Measurements from ENCODE around the gene DNAJA1. TPM values are rescaled to one million over a fixed set of nuclear protein-coding genes. Genes with fewer than 3 reads are reported as not detected.
A peak's percentile ranks its signal among the peaks of the same experiment; 100 is the strongest.
"Not testable (repeated sequence)": the region's sequence is repeated elsewhere in the genome, so short reads cannot be mapped to it uniquely, and the experiment has no call there.

Gene DNAJA1
- 53.2 and 59.5 TPM in 2 replicates for total RNA-seq (2014; rRNA removed; shearing (Covaris generic))

GRCh38 chr9:33024966-33025571, at the start of gene DNAJA1:
TSS of gene DNAJA1 (plus strand) at chr9:33025273. CDS start at chr9:33026485, 1,212 bp downstream.
- DNase-seq (ENCODE audit: low spot score): peak; percentile 95

DNA sequence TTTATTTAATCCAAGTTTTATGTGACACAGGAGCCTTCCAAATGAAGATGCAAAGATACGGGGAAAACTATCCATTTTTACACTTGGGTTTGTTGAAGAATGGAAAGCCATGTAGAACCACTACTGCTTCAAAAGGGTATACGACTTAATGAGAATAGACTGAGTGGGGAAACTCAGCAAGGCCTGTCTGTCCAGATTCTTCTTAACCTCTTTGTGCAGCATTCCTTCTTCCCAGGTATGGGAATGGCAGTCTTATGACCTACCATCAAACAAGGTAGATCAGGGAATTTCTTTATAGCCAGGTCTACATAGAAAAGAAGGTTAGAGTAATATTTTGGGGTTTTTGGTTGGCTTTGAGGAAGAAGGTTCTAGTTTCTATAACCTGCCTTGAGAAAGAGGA, 47.0 kb upstream of the DNAJA1 start:
- no peak for DNase-seq (ENCODE audit: low spot score)

GRCh38 chr9:32986971-32987370, 38.1 kb upstream of the DNAJA1 start:
- no peak for DNase-seq (ENCODE audit: low spot score)

GRCh38 chr9:32989660-32990059, 35.4 kb upstream of the DNAJA1 start:
- no peak for DNase-seq (ENCODE audit: low spot score)

DNA sequence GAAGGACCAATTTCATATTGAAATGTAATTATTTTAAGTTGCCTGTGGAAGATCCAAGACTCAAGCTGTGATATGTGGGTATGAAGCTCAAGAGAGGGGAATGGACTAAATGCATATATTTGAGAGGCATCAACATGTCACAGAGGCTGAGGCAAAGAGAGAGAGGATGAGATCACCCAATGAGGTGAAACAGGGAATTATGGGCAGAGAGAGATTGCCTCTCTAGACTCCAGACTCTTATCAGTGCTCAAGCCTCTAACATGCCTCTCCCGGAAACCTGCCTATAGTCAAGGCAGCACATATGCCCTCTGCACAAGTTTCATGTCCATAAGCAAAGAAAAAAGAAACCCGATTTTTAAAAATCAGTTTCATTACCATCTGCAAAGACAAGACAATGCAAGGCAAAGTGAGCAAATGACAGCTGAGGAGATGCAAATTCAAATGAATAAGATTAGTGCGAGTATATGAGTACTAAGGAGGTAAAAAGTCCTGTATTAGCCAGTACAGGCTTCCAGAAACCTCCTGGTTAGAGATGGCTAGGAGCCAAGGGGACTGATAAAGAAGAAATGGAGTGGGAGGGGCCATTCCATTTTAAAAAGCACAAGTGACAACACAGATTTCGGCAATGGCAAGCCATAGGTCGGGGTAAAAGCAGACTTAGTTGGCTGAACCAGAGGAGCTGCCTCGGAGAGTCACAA, 33.0 kb upstream of the DNAJA1 start:
- no peak for DNase-seq (ENCODE audit: low spot score)

DNA sequence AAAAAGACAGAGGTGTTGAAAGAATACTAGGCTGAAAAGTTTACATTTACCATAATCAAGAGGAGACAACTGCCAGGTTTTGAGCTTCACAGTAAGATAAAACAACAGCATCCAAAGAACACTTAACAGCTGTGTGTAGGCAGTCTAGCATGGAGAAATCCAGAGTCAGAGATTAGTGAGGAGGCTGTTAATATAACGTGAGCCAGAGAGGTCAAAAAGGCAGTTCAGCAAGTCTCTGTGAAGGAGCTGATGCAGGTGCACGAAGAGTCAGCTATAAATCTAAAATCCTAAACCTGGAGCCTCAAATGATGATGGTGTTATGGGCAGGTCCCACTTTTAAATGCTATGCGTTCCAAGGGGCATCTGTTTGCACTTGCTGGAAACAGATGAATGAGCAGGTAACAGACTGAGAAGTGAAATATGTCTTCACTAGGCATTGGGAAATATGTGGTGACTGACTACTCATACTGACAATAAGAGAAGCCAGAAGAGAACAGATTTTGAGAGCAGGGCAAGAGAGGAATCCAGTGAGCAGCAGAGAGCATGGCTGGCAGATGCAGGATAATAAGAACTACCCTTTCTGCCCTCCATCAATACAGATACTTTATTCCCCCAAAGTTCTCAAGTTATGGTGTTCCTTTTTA, 32.4 kb upstream of the DNAJA1 start:
- no peak for DNase-seq (ENCODE audit: low spot score)

DNA sequence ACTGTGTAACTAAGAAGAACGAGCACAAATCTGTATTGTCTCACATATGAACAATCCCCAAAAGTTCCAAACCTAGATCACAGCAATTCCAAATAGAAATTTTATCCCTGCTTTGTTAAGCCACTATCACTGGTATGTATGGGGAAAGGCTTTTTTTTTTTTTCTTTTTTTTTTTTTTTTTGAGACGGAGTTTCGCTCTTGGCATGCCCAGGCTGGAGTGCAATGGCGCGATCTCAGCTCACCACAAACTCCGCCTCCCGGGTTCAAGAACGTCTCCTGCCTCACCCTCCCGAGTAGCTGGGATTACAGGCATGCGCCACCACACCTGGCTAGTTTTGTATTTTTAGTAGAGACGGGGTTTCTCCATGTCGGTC, 24.4 kb upstream of the DNAJA1 start:
- not testable (repeated sequence) for DNase-seq (ENCODE audit: low spot score)

DNA sequence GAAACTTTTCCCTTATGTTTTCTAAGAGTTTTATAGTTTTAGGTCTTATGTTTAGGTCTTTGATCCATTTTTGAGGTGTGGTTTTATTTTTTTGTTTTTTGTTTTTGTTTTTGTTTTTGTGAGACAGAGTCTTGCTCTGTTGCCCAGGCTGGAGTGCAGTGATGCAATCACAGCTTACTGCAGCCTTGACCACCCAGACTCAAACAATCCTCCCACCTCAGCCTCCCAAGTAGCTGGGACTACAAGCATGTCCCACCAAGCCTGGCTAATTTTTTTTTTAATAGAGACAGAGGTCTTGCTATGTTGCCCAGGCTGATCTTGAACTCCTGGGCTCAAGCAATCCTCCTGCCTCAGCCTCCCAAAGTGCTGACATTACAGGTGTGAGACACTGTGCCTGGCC, 19.7 kb upstream of the DNAJA1 start:
- DNase-seq (ENCODE audit: low spot score): not testable (repeated sequence)

GRCh38 chr9:33007755-33008154, 17.3 kb upstream of the DNAJA1 start:
- no peak for DNase-seq (ENCODE audit: low spot score)

DNA sequence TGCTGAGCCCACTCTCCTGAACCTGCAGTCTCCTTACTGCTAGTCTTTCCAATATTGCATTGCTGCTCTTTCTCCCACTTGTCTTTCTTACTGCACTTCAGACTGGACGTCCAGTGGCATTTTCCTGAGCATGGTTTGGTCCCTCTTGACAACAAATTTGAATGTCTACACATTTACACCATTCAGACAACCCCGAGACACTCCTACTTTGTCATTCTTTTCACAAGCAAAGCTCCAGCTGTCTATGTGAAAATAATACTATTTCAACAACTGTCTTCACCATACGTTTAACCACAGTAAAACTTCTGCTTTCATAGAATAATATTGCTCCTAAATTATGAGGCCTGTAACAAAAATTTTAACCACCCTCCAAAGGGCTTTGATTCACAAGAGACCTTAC, 13.2 kb upstream of the DNAJA1 start:
- no peak for DNase-seq (ENCODE audit: low spot score)

GRCh38 chr9:33012328-33013069, 12.6 kb upstream of the DNAJA1 start:
- no peak for DNase-seq (ENCODE audit: low spot score)

GRCh38 chr9:33013962-33014664, 11.0 kb upstream of the DNAJA1 start:
- DNase-seq (ENCODE audit: low spot score): no peak

DNA sequence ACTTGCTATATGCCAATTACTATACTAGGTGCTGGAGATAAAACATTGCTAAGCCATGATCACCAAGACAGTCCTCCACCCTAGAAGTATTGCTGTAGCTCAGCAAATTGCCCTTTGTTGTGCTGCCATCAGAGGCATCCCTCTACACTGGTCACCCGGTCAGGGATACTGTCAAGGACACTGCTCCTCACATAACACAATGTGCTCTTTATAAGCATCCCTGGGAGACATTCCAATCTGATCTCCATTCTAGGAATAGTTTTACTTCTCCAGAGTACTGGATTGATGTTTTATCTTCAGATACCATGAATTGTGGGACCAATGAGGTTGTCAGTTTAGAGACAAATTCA, 10.4 kb upstream of the DNAJA1 start:
- no peak for DNase-seq (ENCODE audit: low spot score)

DNA sequence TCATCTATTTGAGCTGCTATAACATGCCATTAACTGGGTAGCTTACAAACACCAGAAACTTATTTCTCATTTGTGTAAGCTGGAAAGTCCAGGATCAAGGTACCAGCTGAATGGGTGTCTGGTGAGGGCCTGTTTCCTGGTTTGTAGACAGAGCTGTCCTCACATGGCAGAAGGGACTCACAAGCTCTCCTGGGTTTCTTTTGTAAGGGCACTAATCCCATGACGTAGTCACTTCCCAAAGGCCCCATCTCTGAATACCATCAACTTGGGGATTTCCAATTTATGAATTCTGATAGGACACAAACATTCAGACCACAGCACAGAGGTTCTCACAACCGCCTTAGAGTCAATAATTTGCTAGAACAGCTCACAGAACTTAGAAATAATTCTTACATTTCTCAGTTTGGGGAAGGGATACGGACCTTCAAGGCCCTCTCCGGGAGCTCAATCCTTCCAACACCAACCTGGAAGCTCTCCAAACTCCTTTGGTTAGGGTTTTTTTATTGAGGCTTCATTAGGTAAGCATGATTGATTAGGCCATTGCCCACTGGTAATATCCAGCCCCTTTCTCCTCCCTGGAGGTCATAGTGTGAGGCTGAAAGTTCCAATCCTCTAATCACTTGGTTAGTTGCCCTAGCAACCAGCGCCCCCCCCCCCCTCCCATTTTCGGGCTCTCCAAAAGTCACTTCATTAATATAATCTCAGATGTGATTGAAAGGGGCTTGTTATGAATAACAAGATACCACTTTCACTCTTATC, 7.6 kb upstream of the DNAJA1 start:
- no peak for DNase-seq (ENCODE audit: low spot score)

DNA sequence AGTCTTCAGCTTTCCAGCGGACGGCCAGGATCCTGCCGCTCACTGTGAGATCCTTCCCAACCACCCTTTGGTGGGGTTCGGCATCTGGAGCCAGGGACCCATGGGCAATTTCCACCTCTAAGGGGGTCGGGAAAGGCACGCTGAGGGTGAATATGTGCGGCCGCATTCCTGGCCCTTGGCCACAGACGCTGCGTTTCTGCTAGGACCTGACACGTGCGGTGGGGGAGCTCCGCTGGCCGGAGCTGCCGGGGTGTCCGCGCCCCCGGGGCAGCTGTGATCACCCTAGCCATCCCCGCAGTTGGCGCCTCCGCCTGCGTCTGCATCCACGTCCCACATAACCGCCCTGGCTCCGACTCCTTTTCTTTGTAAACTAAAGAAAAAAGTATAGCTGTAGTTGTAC, 5.3 kb upstream of the DNAJA1 start:
- no peak for DNase-seq (ENCODE audit: low spot score)

DNA sequence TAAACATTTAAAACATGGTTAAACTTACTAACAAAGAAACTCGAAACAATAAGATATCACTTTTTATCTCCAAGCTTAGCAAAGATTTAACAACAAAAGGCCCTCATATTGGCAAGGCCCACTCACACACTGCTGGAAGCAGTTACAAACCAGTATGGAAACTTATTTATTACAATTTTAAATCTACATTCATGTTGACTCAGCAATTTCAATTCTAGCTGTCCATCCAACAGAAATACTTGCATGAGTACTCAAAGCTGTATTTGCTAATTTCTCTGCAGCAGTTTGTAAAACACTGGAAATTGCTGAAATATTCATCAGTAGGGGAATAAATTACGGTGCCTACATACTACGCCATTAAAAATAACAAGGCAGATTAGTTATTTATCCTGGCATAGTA, 2.8 kb upstream of the DNAJA1 start:
- DNase-seq (ENCODE audit: low spot score): no peak

GRCh38 chr9:33022755-33023154, 2.3 kb upstream of the DNAJA1 start:
- no peak for DNase-seq (ENCODE audit: low spot score)

- DNase-seq (ENCODE audit: low spot score): no peak
Measured at GRCh38 chr9:33023661-33024060, 1.4 kb upstream of the DNAJA1 start.

- DNase-seq (ENCODE audit: low spot score): peak; percentile 17
Measured at GRCh38 chr9:33024126-33024965, 727 bp upstream of the DNAJA1 start.

Measured in HT-29 (cell line).